HPDE6-E6E7 (cell line): ENCODE data around the gene HOXA6.

ENCODE experiments used
- DNase-seq: peaks from one replicate; pipeline ENCODE4 v3.0.0; 2011; ENCODE audit warnings: missing footprints; ENCODE audit errors: extremely low spot score

HOXA6 gene

DNA sequence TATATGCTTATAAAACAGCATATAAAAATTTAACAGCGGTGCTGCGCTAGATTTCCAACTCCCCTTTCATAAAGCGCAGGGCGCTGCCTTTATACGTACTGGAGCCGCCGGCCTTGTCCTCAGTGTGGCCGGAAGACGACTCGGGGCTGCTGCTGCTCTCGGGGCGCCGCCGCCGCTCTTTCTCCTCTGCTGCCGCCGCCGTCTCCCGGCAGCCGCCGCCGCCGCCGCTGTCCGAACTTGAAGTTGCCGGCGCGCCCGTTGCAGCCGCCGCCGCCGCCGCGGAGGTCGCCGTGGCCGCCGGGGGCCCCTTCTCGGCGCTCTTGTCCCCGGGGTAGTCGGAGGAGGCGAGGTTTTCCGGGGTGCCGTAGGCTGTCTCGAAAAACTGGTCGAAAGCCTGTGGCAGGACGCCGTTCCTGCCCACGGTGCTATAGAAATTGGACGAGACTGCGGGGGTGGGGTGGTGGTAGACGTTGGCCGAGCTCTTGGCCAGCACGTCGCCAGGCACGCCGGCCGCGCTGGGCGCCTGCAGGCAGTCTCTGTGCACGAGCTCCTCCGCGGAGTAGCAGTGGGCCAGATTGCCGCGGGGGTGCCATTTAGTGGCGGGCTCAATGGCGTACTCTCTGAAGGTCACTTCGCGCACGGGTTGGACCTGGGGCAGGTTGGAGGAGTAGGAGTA, 36.9 kb upstream of the HOXA6 start:
- no peak for DNase-seq

- no peak for DNase-seq
Measured at GRCh38 chr7:27183682-27184336, 36.2 kb upstream of the HOXA6 start.

- DNase-seq = no peak
Measured at GRCh38 chr7:27182861-27183681, 35.5 kb upstream of the HOXA6 start.

- no peak for DNase-seq
Measured at GRCh38 chr7:27182285-27182841, 34.8 kb upstream of the HOXA6 start.

GRCh38 chr7:27181795-27182275, 34.3 kb upstream of the HOXA6 start:
- no peak for DNase-seq

- no peak for DNase-seq
Measured at GRCh38 chr7:27180431-27181420, 33.2 kb upstream of the HOXA6 start.

GRCh38 chr7:27179503-27180430, 32.2 kb upstream of the HOXA6 start:
- DNase-seq = peak; percentile 53

GRCh38 chr7:27179030-27179429, 31.5 kb upstream of the HOXA6 start:
- no peak for DNase-seq

GRCh38 chr7:27178366-27178765, 30.8 kb upstream of the HOXA6 start:
- DNase-seq = no peak

DNA sequence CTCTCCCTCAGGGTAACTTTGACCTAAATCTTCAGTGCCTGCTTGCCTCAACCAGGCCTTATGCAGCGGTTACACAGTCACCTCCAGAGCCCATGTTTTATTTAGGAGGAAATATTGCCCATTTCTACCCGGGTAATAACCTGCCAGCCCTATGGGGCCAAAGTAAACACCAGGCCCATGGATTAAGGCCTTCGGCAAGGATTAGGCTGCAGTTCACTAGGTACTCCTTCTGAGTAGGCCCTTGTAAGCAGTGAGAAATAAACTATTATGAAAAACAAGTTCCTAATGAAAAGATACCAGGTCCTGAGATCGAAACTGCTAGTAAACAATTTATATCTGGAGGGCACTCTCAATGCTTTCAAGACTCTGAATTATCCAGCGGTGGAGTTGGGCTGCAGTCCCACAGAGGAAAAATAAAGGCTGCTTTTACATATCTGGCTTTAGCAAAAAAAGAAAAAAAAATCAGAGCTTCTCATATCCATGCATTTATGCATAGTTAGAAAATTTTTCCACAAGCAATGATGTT, 30.3 kb upstream of the HOXA6 start:
- DNase-seq = no peak

GRCh38 chr7:27176962-27177794, 29.6 kb upstream of the HOXA6 start:
- no peak for DNase-seq

DNA sequence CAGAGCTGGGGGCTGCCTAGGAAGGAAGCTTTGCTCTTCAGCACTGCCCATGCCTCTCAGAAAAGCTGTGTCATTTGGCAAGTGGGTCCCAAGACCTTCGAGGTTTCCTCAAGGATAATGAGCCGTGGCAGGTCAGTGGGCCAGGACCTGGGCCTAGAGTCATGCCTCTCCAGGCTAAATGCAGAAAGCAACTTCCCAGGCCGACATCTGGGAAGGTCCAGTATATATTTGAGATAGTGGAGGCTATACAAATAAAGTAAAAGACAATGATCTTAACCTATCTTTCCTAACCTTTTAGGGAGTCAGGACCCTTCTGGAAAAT, 28.9 kb upstream of the HOXA6 start:
- no peak for DNase-seq

DNA sequence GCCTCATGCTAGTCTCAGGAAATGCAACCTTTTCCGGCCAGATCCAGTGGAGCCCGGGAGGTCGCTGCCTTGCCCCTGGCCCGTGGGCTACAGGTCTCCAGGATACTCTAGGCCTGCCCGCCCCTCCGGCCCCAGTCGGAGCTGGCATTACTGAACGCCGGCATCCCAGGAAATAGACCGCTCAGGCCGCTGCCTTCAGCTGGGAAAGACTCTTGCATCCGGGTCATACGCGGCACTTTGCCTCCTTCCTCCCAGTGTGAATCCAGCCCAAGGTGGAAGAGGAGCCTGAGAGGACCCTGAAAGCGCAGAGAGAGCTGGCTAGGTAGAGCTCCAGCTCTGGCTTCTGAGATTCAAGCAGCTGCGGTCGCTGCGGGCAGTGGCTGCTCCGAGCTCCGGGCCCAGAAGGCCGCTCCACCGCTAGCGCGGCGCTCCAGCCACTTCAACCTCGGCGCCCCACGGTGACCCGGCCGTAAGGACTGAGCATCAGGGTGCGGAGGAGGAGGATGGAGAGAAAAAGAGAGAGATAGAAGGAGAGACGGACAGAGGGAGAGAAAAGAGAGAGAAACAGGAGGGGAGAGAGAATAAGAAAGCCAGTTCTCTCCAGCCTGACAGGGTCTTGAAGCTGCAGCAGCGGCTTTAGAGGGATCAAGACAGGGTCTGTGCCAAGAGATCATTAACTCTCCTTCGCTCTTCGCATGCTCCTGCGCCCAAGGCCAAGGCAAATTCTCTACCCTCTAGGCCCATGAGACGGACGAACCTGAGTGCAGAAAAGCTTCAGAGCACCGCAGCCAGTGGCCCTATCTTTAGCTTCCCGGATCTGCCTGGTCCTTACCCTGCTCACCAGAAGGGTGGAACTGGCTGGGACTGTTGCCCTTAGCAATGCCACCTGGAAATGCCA, 28.3 kb upstream of the HOXA6 start:
- no peak for DNase-seq

GRCh38 chr7:27174874-27175625, 27.5 kb upstream of the HOXA6 start:
- no peak for DNase-seq

- DNase-seq = no peak
Measured at GRCh38 chr7:27173956-27174873, 26.6 kb upstream of the HOXA6 start, which contains the start of gene HOXA10. HOXA10 (minus strand) TSS chr7:27174320; CDS start chr7:27174306, 14 bp downstream.

DNA sequence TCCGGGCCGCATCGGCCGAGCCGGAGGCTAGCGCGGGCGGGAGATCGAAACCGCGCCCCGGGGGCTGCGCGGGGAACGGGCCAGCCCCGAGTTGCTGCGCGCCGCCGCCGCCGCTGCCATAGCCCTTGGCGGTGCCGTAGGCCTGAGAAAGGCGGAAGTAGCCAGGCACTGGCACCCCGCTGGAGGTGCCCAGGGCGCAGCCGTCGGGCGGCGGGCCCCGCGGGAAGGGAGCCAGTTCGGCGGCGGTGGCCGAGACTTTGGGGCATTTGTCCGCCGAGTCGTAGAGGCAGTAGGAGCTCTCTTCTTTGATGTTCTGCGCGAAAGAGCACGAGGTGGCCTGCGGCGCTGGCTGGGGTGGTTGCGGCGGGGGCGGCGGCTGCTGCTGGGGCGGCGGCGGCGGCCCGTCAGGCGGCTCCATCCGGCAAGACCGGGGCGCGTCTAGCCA, 26.0 kb upstream of the HOXA6 start:
- DNase-seq = no peak
